Right atrium auricular region (tissue), 2 donors: ENCODE results near the gene OR52H1. TPM values are rescaled to one million over a fixed set of nuclear protein-coding genes. Genes with fewer than 3 reads are reported as not detected.
A peak's percentile ranks its signal among the peaks of the same experiment; 100 is the strongest.
"Not testable (repeated sequence)": the region's sequence is repeated elsewhere in the genome, so short reads cannot be mapped to it uniquely, and the experiment has no call there.

Source experiments
- DNase-seq: peaks from one replicate; pipeline ENCODE4 v3.0.0-alpha.2; 2019; ENCODE audit warnings: low spot score
- H3K27ac ChIP-seq, 2 donors: fragments of 200-600 bp; sonication (generic); 1 replicate in 1 of 2; 2 replicates in 1 of 2; pipeline ENCODE4 v1.5.1; 2016 to 2019
- H3K27me3 ChIP-seq, 2 donors: fragments of 200-600 bp; sonication (generic); one replicate each; pipeline versions ENCODE4 v1.5.1 to v1.6.0; 2017 to 2019
- H3K36me3 ChIP-seq: fragments of 200-600 bp; sonication (generic); one replicate; pipeline ENCODE4 v1.5.1; 2016
- H3K4me1 ChIP-seq, 2 donors: fragments of 200-600 bp; sonication (generic); one replicate each; pipeline versions ENCODE4 v1.5.1 to v1.6.0; 2017 to 2019
- H3K4me3 ChIP-seq, 2 donors: fragments of 200-600 bp; sonication (generic); 1 replicate in 1 of 2; 2 replicates in 1 of 2; pipeline ENCODE4 v1.5.1; 2017 to 2019; ENCODE audit warnings: mild to moderate bottlenecking in 1 of 2, moderate library complexity in 1 of 2
- H3K9me3 ChIP-seq, 2 donors: fragments of 200-600 bp; sonication (generic); one replicate each; pipeline ENCODE4 v1.5.1; 2019
- total RNA-seq, 2 donors: library from RNA; depleted of rRNA; stranded (reverse); fragments of >200 nt; gene quantifications; one replicate each; pipeline ENCODE4 v1.1.0, GENCODE V29; 2016
- TF ChIP-seq, protein P1 (sequence below), 2 donors: fragments of 200-600 bp; sonication (generic); IDR thresholded peaks; one replicate each; pipeline ENCODE4 v1.5.1; 2019; ENCODE audit warnings: antibody characterized with exemption in 2 of 2

The OR52H1 gene
- total RNA-seq, result not detected

DNA sequence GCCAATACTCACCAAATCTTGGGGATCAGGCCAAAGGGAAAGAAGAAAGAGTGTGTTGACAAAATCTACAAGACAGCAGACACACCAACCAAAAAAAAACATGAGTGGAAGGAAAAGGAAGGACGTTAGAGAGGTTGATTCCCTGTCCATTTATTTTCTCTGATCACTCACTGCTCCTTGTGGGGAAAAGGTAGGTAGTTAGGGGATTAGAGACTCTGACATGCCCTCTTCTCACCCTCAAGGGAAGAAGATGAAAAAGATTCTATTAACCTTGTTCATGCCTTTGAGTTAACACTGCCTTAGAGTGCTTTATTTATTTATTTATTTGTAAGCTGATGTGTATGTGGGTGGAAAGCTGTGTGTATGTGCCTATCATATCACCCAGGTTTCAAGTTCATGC lies at the start of gene OR52H1:
OR52H1 (minus strand) TSS at position 101 of the 400 bp plus-strand sequence. CDS start 3,035 bp downstream, outside the sequence.
- H3K27ac ChIP-seq, result no peak within 1 kb of the TSS
- H3K9me3 ChIP-seq, result no peaks in the 10 kb centered on the region
- H3K36me3 ChIP-seq, result no peaks in the 10 kb centered on the region
- no peaks in the 10 kb centered on the region for H3K4me1 ChIP-seq
- TF ChIP-seq, protein P1, sequence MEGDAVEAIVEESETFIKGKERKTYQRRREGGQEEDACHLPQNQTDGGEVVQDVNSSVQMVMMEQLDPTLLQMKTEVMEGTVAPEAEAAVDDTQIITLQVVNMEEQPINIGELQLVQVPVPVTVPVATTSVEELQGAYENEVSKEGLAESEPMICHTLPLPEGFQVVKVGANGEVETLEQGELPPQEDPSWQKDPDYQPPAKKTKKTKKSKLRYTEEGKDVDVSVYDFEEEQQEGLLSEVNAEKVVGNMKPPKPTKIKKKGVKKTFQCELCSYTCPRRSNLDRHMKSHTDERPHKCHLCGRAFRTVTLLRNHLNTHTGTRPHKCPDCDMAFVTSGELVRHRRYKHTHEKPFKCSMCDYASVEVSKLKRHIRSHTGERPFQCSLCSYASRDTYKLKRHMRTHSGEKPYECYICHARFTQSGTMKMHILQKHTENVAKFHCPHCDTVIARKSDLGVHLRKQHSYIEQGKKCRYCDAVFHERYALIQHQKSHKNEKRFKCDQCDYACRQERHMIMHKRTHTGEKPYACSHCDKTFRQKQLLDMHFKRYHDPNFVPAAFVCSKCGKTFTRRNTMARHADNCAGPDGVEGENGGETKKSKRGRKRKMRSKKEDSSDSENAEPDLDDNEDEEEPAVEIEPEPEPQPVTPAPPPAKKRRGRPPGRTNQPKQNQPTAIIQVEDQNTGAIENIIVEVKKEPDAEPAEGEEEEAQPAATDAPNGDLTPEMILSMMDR (IDR thresholded peaks at IDR 0.05), result no peak
- H3K4me3 ChIP-seq, result no peak within 1 kb of the TSS
- no peaks in the 10 kb centered on the region for H3K27me3 ChIP-seq
- DNase-seq, result no peak

DNA sequence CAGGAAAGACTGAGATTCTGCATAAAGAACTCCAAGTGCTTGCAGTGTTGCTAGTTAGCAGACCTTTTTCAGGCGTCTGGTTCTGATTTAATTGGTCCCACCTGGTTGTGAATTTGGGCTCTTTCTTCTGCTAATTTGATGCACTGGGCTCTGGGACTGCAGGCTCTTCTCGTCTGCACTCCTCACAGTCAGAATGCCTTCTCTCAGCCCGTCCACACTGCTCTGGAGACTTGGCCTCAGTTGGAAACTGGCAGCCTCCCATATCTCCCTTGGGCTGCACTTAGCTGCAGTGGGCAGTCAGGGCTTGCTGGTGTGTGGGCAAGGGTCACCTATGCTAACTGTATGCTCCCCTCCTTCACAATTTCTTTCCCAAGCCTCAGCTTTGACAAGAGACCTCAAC lies 49.6 kb upstream of the OR52H1 start:
- H3K27ac ChIP-seq, result no peak overlapping the region
- H3K9me3 ChIP-seq, result no peaks in the 10 kb centered on the region
- TF ChIP-seq, protein P1 (IDR thresholded peaks at IDR 0.05), result no peak
- DNase-seq, result no peak
- H3K4me3 ChIP-seq, result no peak overlapping the region
- no peaks in the 10 kb centered on the region for H3K36me3 ChIP-seq
- H3K4me1 ChIP-seq, result peaks cover 0 to 22% of the 10 kb centered on the region in 2 donors
- no peaks in the 10 kb centered on the region for H3K27me3 ChIP-seq

DNA sequence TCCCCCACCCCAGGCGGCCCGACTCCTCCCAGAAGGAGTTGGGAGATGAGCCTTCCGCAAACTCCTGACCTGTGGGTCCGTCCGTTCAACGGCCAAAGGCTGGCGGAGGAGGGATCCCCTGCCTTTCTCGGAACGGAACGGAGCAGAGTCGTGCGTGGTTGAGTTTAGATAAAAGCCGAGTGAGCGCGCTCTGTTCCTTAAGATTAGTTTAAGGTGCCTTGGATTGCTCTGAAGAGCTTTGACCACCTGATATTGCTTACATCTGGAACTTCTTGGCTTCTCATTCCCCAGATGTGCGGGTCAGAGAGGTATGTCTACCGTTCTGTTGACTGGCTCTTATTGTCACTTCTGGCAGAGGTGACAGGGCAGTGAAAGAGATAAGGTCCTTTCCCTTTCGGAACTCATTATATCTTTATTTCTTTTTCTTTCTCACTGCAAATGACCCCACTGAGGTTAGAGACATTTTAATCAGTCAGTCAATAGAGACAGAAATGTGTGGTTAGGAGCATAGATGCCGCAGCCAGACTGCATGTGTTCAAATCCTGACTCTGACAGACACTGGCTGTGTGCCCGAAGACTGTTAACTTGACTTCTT lies 48.4 kb upstream of the OR52H1 start, which contains the start of gene TRIM6:
TRIM6 (plus strand) TSS at position 31 of the 595 bp plus-strand sequence; CDS start at position 292, 261 bp downstream.
- Histone ChIP-seq H3K27ac (peak within 1 kb of the TSS in 1 of 2 donors; percentile 39), H3K27me3 (no peaks in the 10 kb centered on the region), H3K9me3 (no peaks in the 10 kb centered on the region), H3K36me3 (no peaks in the 10 kb centered on the region), H3K4me3 (peak within 1 kb of the TSS; percentile 41 to 54), H3K4me1 (peaks cover 0 to 22% of the 10 kb centered on the region in 2 donors)
- TF ChIP-seq, protein P1 (IDR thresholded peaks at IDR 0.05), result no peak
- peak; percentile 67 for DNase-seq

DNA sequence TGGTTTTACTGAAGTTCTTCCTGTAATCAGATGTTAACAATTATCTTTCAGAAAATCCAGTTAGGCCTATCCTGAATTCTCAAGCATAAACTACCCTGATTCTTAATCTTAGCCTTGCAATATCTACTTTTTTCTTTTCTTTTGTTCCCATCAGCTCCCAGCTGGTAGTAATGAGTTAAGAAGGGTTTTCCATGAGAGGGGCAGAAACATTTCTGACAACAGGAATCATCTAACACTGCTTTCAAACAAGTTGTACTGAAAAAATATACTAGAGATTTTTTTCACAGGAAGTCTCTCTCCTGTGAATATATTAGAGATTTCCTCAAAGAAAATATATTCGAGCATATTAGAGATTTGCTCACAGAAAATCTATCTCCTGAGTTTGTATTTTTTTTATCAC lies 44.8 kb upstream of the OR52H1 start:
- DNase-seq, result no peak
- Histone ChIP-seq H3K27me3 (no peaks in the 10 kb centered on the region), H3K4me1 (peaks cover 0 to 17% of the 10 kb centered on the region in 2 donors), H3K9me3 (no peaks in the 10 kb centered on the region), H3K36me3 (no peaks in the 10 kb centered on the region), H3K4me3 (no peak overlapping the region), H3K27ac (no peak overlapping the region)
- TF ChIP-seq, protein P1 (IDR thresholded peaks at IDR 0.05), result no peak

DNA sequence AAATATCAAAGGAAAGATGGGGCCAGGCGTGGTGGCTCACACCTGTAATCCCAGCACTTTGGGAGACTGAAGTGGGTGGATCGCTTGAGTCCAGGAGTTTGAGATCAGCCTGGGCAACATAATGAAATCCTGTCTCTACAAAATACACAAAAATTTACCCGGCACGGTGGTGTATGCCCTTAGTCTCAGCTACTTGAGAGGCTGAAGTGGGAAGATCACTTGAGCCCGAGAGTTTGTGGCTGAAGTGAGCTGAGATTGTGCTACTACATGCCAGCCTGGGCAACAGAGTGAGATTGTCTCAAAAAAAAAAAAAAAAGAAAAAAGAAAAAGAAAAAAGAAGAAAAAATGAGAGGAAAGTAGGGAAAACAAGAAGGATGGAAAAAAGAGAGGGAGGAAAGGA lies 44.3 kb upstream of the OR52H1 start:
- DNase-seq, result no peak
- no peak overlapping the region for H3K4me3 ChIP-seq
- no peaks in the 10 kb centered on the region for H3K27me3 ChIP-seq
- TF ChIP-seq, protein P1 (IDR thresholded peaks at IDR 0.05), result no peak
- no peaks in the 10 kb centered on the region for H3K9me3 ChIP-seq
- peaks cover 0 to 15% of the 10 kb centered on the region in 2 donors for H3K4me1 ChIP-seq
- no peak overlapping the region for H3K27ac ChIP-seq
- no peaks in the 10 kb centered on the region for H3K36me3 ChIP-seq

DNA sequence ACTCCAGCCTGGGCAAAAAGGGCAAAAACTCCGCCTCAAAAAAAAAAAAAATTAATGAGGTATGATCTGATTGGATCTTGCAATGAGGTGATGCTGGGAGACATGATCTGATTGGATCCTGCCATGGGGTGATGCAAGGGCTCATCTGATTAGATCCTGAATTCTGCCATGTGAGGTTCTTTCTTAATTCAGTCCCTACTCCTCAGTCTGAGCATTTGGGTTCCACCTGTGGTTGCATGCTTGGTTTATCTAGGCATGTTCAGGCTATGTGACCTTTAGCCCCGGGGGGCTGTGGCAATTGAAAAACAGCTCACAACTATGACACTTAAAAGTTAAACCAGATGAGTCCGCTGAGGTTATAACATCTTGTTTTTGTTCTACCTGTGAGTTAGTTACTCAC lies 43.3 kb upstream of the OR52H1 start:
- DNase-seq, result no peak
- TF ChIP-seq, protein P1 (IDR thresholded peaks at IDR 0.05), result no peak
- no peaks in the 10 kb centered on the region for H3K27me3 ChIP-seq
- no peak overlapping the region for H3K27ac ChIP-seq
- H3K4me1 ChIP-seq, result peaks cover 0 to 5% of the 10 kb centered on the region in 2 donors
- H3K36me3 ChIP-seq, result no peaks in the 10 kb centered on the region
- H3K4me3 ChIP-seq, result no peak overlapping the region
- no peaks in the 10 kb centered on the region for H3K9me3 ChIP-seq

DNA sequence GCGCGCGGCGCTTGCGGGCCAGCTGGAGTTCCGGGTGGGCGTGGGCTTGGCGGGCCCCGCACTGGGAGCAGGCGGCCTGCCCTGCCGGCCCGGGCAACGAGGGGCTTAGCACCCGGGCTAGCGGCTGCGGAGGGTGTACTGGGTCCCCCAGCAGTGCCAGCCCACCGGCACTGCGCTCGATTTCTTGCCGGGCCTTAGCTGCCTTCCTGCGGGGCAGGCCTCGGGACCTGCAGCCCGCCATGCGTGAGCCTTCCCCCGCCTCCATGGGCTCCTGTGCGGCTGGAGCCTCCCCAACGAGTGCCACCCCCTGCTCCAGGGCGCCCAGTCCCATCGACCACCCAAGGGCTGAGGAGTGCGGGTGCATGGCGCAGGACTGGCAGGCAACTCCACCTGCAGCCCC lies 41.6 kb upstream of the OR52H1 start:
- H3K27ac ChIP-seq, DNase-seq, H3K36me3 ChIP-seq, H3K9me3 ChIP-seq, H3K4me1 ChIP-seq, H3K27me3 ChIP-seq, H3K4me3 ChIP-seq: not testable (repeated sequence)

DNA sequence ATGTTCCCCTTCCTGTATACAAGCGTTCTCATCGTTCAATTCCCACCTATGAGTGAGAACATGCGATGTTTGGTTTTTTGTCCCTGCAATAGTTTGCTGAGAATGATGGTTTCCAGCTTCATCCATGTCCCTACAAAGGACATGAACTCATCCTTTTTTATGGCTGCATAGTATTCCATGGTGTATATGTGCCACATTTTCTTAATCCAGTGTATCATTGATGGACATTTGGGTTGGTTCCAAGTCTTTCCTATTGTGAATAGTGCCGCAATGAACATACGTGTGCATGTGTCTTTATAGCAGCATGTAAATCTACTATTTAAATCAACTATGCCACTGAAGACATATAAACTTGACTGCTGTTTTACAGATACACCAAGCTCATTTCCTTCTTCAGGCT lies 36.1 kb upstream of the OR52H1 start:
- H3K9me3 ChIP-seq, H3K27me3 ChIP-seq, H3K36me3 ChIP-seq, H3K27ac ChIP-seq, H3K4me3 ChIP-seq, DNase-seq, H3K4me1 ChIP-seq: not testable (repeated sequence)
